GM18499 (cell line): Measurements from ENCODE around the gene LRRK2.

Experiments used
- ATAC-seq: cut with Tn5 transposase; IDR thresholded peaks from one replicate; pipeline ENCODE4 v1.9.1; 2021; ENCODE audit warnings: moderate number of reproducible peaks; ENCODE audit not compliant: insufficient read depth, unreplicated experiment

Gene LRRK2

DNA sequence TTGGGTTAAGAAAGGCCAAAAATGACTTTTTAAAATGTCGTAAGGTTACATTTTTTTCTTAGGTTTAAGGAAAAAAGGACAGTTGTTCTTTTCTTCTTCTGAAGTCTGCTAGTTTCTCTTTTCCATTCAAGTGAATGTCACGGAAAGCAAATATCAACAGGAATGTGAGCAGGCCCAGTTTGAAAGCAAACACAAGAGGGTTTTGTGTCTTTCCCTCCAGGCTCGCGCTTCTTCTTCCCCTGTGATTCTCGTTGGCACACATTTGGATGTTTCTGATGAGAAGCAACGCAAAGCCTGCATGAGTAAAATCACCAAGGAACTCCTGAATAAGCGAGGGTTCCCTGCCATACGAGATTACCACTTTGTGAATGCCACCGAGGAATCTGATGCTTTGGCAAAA, 85.4 kb downstream of the LRRK2 start:
- no peak for ATAC-seq

DNA sequence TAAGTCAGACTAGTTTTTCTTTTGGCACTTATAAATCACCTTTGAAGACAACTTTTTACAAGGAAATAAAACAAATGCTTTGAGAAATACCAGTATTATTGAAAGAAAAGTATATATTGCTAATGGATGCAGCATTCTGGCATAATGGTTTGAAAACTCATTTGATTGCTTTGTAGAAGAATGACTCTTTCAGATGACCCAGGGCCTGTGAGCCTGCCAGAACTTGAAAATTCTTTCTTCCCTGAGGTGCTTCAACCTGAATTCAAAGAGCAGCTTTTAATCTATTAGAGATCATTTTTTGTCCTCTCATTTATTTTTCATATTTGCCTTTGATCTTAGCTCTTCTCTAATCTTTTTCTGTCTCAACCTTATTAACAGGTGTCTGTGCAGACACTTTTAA, 87.4 kb downstream of the LRRK2 start:
- no peak for ATAC-seq

- ATAC-seq = no peak
Observed at GRCh38 chr12:40312982-40313576, 88.3 kb downstream of the LRRK2 start.

GRCh38 chr12:40313928-40314327, 89.1 kb downstream of the LRRK2 start:
- ATAC-seq = peak; percentile 95

DNA sequence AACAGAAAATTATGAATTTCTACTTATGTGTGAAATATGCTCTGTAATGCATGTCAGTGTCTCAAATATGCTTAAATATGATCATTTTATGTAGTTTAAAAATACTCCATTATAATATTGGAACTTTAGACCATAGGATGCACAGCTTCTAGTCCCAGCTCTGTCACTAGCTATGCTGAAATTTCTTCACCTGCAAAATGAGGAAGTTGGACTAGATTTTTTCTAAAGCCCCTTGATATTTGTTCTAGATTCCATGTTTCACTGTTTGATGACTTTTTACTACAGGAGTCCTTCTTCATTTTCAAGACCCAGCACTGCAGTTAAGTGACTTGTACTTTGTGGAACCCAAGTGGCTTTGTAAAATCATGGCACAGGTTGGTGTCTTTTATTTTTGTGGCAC, 90.1 kb downstream of the LRRK2 start:
- no peak for ATAC-seq

GRCh38 chr12:40315375-40315774, 90.6 kb downstream of the LRRK2 start:
- no peak for ATAC-seq

- no peak for ATAC-seq
Observed at GRCh38 chr12:40324261-40324660, 99.5 kb downstream of the LRRK2 start.

GRCh38 chr12:40325349-40325960, 100.7 kb downstream of the LRRK2 start:
- ATAC-seq = peak; percentile 81

DNA sequence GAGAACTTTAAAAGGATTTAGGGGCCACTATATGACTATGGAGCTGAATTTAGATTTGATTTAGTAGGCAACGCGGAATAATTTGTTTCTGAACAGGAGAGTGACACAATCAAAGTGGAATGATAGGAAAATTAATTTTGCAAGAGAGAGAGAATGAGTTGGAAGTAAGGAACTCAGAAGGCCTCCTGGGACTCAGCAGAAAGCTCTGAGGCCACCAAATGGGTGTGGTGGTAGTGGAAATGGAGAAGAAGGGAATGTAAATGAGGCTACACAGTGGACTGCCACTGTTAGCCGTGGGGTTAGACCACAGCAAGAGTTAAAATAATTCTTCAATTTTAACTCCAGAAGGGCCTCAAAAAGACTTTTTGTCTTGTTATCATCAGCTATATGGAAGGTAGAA, 102.7 kb downstream of the LRRK2 start:
- ATAC-seq = no peak

GRCh38 chr12:40330180-40330579, 105.4 kb downstream of the LRRK2 start:
- no peak for ATAC-seq

- ATAC-seq = no peak
Observed at GRCh38 chr12:40331886-40332285, 107.1 kb downstream of the LRRK2 start.

- no peak for ATAC-seq
Observed at GRCh38 chr12:40335991-40336390, 111.2 kb downstream of the LRRK2 start.

DNA sequence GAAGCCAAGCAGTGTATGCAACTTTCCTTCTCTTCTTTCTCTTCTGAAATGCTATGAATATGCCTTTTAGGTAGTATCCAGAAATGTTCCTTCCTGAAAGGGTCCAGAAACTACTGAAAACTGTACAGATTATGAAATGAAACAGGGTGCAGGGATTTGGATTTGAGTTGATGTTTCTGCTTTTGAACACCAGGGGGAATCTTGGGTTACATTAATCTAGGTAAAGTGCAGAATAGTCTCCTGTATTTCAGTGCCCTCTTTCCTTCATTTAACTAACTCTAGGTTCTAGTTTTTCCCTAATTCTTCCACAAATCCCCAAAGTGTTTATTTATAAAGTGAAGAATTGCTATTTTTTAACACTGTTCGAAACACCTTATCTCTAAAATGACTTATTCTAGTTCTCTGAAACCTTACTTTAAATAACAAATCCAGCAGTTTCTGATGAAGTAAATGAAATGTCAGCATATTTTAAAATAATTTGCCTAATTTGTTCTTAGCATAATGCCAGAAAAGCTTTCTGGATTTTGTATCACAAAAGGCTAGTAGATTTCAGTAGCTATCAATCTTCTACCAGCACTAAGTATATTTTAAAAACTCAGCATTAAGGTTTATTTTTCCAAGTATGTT, 111.9 kb downstream of the LRRK2 start:
- ATAC-seq = peak; percentile 55

DNA sequence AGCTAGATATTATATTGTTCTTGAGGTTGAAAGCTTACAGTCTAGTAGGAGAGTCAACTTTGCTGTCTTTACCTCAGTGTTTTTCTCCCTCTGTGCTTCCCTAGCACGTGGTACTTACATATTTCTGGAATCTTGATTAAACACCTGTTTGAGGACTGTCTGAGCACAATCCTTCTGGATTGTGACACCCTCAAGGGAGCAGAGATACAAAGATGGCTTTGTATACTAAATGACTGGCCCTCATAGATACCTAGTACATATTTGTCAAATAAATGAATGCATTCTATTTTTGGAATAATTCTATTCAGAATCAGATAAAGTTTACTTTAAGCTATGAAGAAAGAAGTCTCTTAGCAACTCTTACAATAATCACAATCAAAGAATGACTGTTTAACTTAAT, 113.3 kb downstream of the LRRK2 start:
- no peak for ATAC-seq

DNA sequence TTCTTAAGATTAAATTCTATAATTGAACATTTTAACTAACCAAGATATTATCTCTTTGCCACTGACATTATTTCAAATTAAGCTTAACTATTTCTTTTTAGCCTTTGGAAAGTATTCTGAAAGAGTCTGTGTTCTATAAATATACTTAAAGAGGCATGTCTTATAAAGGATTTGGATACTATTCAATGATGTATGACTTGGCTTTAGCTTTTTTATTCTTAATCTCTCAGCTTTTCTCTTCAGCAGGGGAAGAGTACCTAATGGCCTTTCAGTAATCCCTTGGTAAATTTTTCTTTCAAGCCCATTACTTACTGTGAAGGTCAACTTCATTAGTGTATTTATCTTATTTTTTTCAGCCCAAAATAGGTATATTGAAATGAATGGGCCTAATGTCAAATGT, 113.8 kb downstream of the LRRK2 start:
- ATAC-seq = no peak

DNA sequence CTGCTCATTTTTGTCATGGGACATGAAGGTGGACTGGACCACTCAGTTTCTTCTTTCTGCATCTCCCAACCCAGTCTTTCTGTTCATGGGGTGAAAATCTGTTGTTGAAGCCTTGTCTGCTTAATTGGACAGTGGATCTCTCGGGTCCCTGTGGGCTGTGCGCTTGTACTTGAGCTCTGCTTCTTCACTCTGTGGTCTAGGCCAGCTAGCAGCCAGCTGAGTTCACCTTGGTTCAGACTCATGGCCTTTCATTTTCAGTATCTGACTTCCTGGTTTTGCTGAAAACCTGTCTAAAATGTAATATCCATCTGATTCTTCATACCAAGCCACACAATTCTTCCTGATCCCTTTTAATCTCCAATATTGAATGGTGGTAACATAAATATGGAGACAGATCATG, 117.2 kb downstream of the LRRK2 start:
- peak; percentile 58 for ATAC-seq

- ATAC-seq = no peak
Observed at GRCh38 chr12:40343124-40343523, 118.3 kb downstream of the LRRK2 start.

GRCh38 chr12:40344312-40344711, 119.5 kb downstream of the LRRK2 start:
- no peak for ATAC-seq

GRCh38 chr12:40351976-40352375, 127.2 kb downstream of the LRRK2 start:
- no peak for ATAC-seq

DNA sequence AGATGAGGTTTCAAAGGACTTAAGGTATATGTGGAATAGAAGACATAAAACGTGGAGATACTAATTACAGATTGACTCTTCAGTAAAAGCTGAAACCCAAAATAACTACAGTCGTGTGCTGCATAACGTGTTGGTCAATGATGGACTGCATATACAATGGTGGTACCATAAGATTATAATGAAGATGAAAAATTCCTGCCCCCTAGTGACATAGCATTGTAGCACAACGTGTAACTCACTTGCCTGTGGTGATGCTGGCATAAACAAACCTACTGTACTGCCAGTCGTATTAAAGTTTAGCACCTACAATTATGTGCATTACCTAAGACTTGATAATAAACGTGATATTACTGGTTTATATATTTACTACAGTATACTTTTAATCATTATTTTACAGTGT, 150.3 kb downstream of the LRRK2 start:
- no peak for ATAC-seq

DNA sequence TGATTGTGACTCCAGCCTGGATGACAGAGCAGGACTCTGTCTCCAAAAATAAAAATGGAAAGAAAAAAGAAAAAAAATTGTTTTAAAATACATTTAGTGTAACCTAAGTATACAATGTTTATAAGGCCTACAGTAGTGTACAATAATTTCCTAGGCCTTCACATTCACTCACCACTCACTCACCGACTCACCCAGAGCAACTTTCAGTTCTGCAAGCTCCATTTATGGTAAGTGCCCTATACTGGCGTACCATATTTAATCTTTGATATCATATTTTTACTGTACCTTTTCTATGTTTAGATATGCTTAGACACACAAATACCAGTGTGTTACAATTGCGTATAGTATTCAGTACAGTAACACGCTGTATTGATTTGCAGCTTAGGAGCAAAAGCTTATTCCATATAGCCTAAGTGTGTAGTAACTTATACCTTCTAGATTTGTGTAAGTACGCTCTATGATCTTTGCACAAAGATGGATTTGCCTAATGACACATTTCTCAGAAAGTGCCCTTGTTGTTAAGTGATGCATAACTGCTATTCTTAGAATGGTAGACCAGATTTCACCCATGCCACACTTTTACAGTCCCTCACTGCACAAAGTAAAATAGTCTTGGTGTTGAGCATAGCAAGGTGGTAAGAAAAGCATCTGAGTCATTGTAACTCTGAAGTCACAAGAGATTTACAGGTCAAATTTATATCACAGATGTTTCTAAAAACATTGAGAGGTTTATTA, 151.9 kb downstream of the LRRK2 start:
- ATAC-seq = peak; percentile 41
